Measurements from ENCODE around the gene CENPVL3.
"Not testable (repeated sequence)": the region's sequence is repeated elsewhere in the genome, so short reads cannot be mapped to it uniquely, and the experiment has no call there.

The CENPVL3 gene

GRCh38 chrX:51618241-51619155 lies at the start of gene CENPVL3:
TSS of gene CENPVL3 (minus strand) at chrX:51618912. CDS start at chrX:51618873, 39 bp downstream.
- not testable (repeated sequence) for H3K27ac ChIP-seq (ENCODE audit: low read depth, low read length); H3K4me1 ChIP-seq (ENCODE audit: control insufficient read depth, insufficient read depth, low read length); H3K36me3 ChIP-seq (ENCODE audit: control insufficient read depth, insufficient read depth, low read length)
- H3K4me3 ChIP-seq (ENCODE audit: low read depth, low read length) = peak within 1 kb of the TSS; percentile 49
- peak within 1 kb of the TSS; percentile 39 for H3K9ac ChIP-seq (ENCODE audit: low read length)
- peaks cover 11% of the 10 kb centered on the region for H3K9me3 ChIP-seq (ENCODE audit: control insufficient read depth, insufficient read depth, low read depth, low read length)
- peaks cover 52% of the 10 kb centered on the region for H3K27me3 ChIP-seq (ENCODE audit: control insufficient read depth, insufficient read depth, low read length)

GRCh38 chrX:51665981-51666380 lies 47.3 kb upstream of the CENPVL3 start:
- H3K27ac ChIP-seq (ENCODE audit: low read depth, low read length) = no peak overlapping the region
- no peaks in the 10 kb centered on the region for H3K9me3 ChIP-seq (ENCODE audit: control insufficient read depth, insufficient read depth, low read depth, low read length)
- H3K9ac ChIP-seq (ENCODE audit: low read length) = no peak overlapping the region
- H3K4me3 ChIP-seq (ENCODE audit: low read depth, low read length) = no peak overlapping the region
- H3K27me3 ChIP-seq (ENCODE audit: control insufficient read depth, insufficient read depth, low read length) = no peaks in the 10 kb centered on the region
- H3K4me1 ChIP-seq (ENCODE audit: control insufficient read depth, insufficient read depth, low read length) = no peaks in the 10 kb centered on the region
- no peaks in the 10 kb centered on the region for H3K36me3 ChIP-seq (ENCODE audit: control insufficient read depth, insufficient read depth, low read length)

DNA sequence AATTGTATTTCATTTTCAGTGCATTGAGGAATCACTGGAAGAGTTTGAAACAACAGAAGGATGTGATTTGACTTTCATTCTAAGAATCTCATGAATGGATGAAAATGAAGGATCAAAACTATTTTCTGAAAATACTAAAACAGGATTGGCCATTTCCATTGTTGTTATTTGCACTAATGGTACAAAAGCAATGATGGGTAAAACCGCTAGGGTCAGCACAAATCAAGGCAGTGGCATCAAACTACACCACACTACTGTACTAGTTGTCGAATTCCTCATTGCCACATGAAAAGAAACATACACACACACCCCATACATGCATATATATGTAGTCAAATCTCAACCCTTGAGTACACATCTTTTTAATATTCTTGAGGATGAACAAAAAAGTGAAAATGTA lies 24.7 kb upstream of the CENPVL3 start:
- Histone ChIP-seq H3K36me3 (ENCODE audit: control insufficient read depth, insufficient read depth, low read length) (no peaks in the 10 kb centered on the region), H3K27ac (ENCODE audit: low read depth, low read length) (no peak overlapping the region), H3K9me3 (ENCODE audit: control insufficient read depth, insufficient read depth, low read depth, low read length) (peaks cover 12% of the 10 kb centered on the region), H3K4me3 (ENCODE audit: low read depth, low read length) (no peak overlapping the region), H3K4me1 (ENCODE audit: control insufficient read depth, insufficient read depth, low read length) (0 out of 2 replicates have a peak, but pooled peaks cover 2% of the 10 kb centered on the region), H3K27me3 (ENCODE audit: control insufficient read depth, insufficient read depth, low read length) (peaks cover 4% of the 10 kb centered on the region; the same call in 1 of the 2 replicates), H3K9ac (ENCODE audit: low read length) (no peak overlapping the region)

- no peak overlapping the region for H3K9ac ChIP-seq (ENCODE audit: low read length)
- H3K4me3 ChIP-seq (ENCODE audit: low read depth, low read length) = no peak overlapping the region
- 0 out of 2 replicates have a peak, but pooled peaks cover 2% of the 10 kb centered on the region for H3K4me1 ChIP-seq (ENCODE audit: control insufficient read depth, insufficient read depth, low read length)
- peaks cover 4% of the 10 kb centered on the region; the same call in 1 of the 2 replicates for H3K27me3 ChIP-seq (ENCODE audit: control insufficient read depth, insufficient read depth, low read length)
- H3K27ac ChIP-seq (ENCODE audit: low read depth, low read length) = no peak overlapping the region
- peaks cover 12% of the 10 kb centered on the region for H3K9me3 ChIP-seq (ENCODE audit: control insufficient read depth, insufficient read depth, low read depth, low read length)
- H3K36me3 ChIP-seq (ENCODE audit: control insufficient read depth, insufficient read depth, low read length) = no peaks in the 10 kb centered on the region
These were observed 22.8 kb upstream of the CENPVL3 start for GRCh38 chrX:51641421-51642021.

DNA sequence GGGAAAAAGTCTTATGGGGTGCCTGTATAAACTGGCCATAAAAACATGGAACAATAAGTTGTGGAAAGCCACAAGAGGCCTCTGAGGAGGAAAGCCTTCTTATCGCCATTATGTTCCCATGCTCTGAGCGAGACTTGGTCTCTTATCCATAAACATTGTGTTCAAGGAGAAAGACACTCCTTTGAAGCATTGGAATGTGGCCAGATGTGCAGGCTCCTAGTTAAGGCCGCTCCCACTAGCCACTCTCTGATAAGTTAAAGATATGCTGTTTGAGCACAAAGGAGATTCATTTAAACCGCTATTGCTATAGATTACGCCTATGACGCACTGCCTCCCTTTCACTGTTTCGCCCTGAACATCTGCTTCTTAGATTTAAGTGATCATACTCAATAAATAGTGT lies 17.8 kb upstream of the CENPVL3 start:
- not testable (repeated sequence) for H3K36me3 ChIP-seq (ENCODE audit: control insufficient read depth, insufficient read depth, low read length); H3K9me3 ChIP-seq (ENCODE audit: control insufficient read depth, insufficient read depth, low read depth, low read length); H3K27ac ChIP-seq (ENCODE audit: low read depth, low read length); H3K9ac ChIP-seq (ENCODE audit: low read length); H3K4me3 ChIP-seq (ENCODE audit: low read depth, low read length); H3K27me3 ChIP-seq (ENCODE audit: control insufficient read depth, insufficient read depth, low read length); H3K4me1 ChIP-seq (ENCODE audit: control insufficient read depth, insufficient read depth, low read length)

DNA sequence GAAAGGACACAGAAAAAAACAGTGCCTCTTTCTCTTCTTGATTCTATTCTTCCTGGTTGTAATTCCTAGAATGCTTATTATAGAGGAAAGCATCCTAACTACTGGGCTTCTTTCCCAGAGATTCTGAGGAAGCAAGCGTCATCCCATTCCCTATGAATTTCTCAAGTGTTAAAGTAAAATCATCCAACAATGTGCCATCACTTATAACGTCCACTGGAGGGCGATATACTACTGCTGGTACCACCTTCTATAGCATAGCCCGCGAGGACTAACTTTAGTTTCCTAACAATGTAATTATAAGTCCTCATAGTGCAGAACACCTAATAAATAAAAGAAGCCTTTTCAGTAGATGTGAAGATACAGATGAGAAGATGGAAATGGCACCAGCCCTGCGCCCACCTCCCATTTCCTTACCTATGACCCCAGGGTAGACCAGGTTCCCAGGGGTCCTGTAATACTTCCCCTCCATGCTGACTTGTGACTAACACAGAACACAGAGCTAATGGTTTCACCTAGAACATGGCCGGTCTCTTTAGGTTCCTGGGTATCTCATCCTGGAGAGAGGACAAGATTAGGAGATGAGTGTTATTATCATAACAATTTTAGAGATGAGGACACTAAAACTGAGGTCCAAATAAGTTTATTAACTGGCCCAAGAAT lies 4.2 kb downstream of the CENPVL3 start:
- H3K9me3 ChIP-seq (ENCODE audit: control insufficient read depth, insufficient read depth, low read depth, low read length) = no peaks in the 10 kb centered on the region
- H3K9ac ChIP-seq (ENCODE audit: low read length) = no peak overlapping the region
- H3K36me3 ChIP-seq (ENCODE audit: control insufficient read depth, insufficient read depth, low read length) = no peaks in the 10 kb centered on the region
- peaks cover 3% of the 10 kb centered on the region; the same call in 1 of the 2 replicates for H3K4me1 ChIP-seq (ENCODE audit: control insufficient read depth, insufficient read depth, low read length)
- H3K27ac ChIP-seq (ENCODE audit: low read depth, low read length) = no peak overlapping the region
- H3K27me3 ChIP-seq (ENCODE audit: control insufficient read depth, insufficient read depth, low read length) = peaks cover 44% of the 10 kb centered on the region
- H3K4me3 ChIP-seq (ENCODE audit: low read depth, low read length) = peak overlapping the region; percentile 20; the same call in 1 of the 2 replicates

DNA sequence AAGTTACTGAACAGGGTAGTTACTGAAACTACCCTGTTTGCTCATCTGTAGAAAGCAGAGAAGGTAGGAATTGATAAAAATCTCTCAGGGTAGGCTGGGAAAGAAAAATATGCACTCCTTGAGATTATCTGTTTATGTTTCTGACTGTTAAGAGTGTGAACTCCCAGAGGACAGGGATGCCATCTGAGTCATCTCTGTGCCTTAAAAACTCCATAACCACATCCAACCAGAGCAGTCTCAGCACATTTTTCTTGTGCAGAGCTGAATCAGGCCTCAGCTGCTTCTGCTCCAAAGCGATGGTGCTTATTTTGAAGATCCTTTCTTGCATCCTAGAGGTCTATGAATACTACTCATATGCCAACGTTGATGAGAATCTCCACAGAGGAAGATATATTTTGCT lies 9.9 kb downstream of the CENPVL3 start:
- no peaks in the 10 kb centered on the region; the same call in 1 of the 2 replicates for H3K9me3 ChIP-seq (ENCODE audit: control insufficient read depth, insufficient read depth, low read depth, low read length)
- H3K36me3 ChIP-seq (ENCODE audit: control insufficient read depth, insufficient read depth, low read length) = no peaks in the 10 kb centered on the region
- no peaks in the 10 kb centered on the region for H3K27me3 ChIP-seq (ENCODE audit: control insufficient read depth, insufficient read depth, low read length)
- no peak overlapping the region for H3K27ac ChIP-seq (ENCODE audit: low read depth, low read length)
- H3K4me3 ChIP-seq (ENCODE audit: low read depth, low read length) = no peak overlapping the region
- H3K4me1 ChIP-seq (ENCODE audit: control insufficient read depth, insufficient read depth, low read length) = no peaks in the 10 kb centered on the region
- no peak overlapping the region for H3K9ac ChIP-seq (ENCODE audit: low read length)

DNA sequence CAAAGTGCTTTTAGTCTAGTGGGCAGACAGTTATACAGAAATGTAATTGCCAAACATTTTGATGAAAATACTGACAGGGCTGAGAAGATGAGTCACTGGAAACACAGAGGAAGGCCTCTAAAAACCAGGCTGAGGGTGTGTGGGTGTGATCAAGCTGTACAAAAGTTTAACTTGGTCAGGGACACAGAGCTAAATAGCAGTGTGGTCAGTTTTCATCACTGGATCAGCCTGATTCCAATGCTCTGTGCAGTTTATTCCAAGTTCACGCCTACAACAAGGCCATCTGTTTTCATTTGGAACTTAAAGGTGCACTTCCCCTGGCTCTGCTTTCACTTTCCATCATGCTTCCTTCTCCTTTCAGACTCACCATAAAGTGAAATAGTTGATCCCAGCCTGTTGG lies 10.6 kb downstream of the CENPVL3 start:
- Histone ChIP-seq H3K27ac (ENCODE audit: low read depth, low read length) (no peak overlapping the region), H3K36me3 (ENCODE audit: control insufficient read depth, insufficient read depth, low read length) (no peaks in the 10 kb centered on the region), H3K4me3 (ENCODE audit: low read depth, low read length) (no peak overlapping the region), H3K9ac (ENCODE audit: low read length) (no peak overlapping the region), H3K9me3 (ENCODE audit: control insufficient read depth, insufficient read depth, low read depth, low read length) (no peaks in the 10 kb centered on the region; the same call in 1 of the 2 replicates), H3K4me1 (ENCODE audit: control insufficient read depth, insufficient read depth, low read length) (no peaks in the 10 kb centered on the region), H3K27me3 (ENCODE audit: control insufficient read depth, insufficient read depth, low read length) (no peaks in the 10 kb centered on the region)

GRCh38 chrX:51606446-51606845 lies 12.3 kb downstream of the CENPVL3 start:
- Histone ChIP-seq H3K36me3 (ENCODE audit: control insufficient read depth, insufficient read depth, low read length) (no peaks in the 10 kb centered on the region), H3K4me1 (ENCODE audit: control insufficient read depth, insufficient read depth, low read length) (no peaks in the 10 kb centered on the region), H3K27ac (ENCODE audit: low read depth, low read length) (no peak overlapping the region), H3K9me3 (ENCODE audit: control insufficient read depth, insufficient read depth, low read depth, low read length) (no peaks in the 10 kb centered on the region; the same call in 1 of the 2 replicates), H3K27me3 (ENCODE audit: control insufficient read depth, insufficient read depth, low read length) (no peaks in the 10 kb centered on the region), H3K4me3 (ENCODE audit: low read depth, low read length) (no peak overlapping the region), H3K9ac (ENCODE audit: low read length) (no peak overlapping the region)

- Histone ChIP-seq H3K4me3 (ENCODE audit: low read depth, low read length) (no peak overlapping the region), H3K9ac (ENCODE audit: low read length) (no peak overlapping the region), H3K9me3 (ENCODE audit: control insufficient read depth, insufficient read depth, low read depth, low read length) (0 out of 2 replicates have a peak, but pooled peaks cover 2% of the 10 kb centered on the region), H3K4me1 (ENCODE audit: control insufficient read depth, insufficient read depth, low read length) (no peaks in the 10 kb centered on the region), H3K27ac (ENCODE audit: low read depth, low read length) (no peak overlapping the region), H3K36me3 (ENCODE audit: control insufficient read depth, insufficient read depth, low read length) (no peaks in the 10 kb centered on the region), H3K27me3 (ENCODE audit: control insufficient read depth, insufficient read depth, low read length) (no peaks in the 10 kb centered on the region)
These were observed 19.8 kb downstream of the CENPVL3 start for GRCh38 chrX:51598899-51599298.

Measured in HUES6 (cell line).